ENCODE measurements around the gene ZDHHC4. TPM values are rescaled to one million over a fixed set of nuclear protein-coding genes. Genes with fewer than 3 reads are reported as not detected.

The ZDHHC4 gene
- total and polyA plus RNA-seq, 2 of the 13 experiments (the other 11 are each of a cell fraction or from before 2014, with no cell fraction given), result 83.2 to 188 TPM

DNA sequence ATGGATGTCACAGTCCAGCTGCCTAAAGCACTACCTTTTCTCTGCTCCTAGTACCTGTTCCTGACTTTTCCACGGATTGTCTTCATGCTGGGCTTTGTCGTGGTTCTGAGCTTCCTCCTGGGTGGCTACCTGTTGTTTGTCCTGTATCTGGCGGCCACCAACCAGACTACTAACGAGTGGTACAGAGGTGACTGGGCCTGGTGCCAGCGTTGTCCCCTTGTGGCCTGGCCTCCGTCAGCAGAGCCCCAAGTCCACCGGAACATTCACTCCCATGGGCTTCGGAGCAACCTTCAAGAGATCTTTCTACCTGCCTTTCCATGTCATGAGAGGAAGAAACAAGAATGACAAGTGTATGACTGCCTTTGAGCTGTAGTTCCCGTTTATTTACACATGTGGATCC lies 11.3 kb downstream of the ZDHHC4 start (continued):
- TF ChIP-seq SALL1 (CRISPR knock-in tag; IDR thresholded peaks at IDR 0.05) (peak; percentile 67; the same call in 1 of the 2 replicates), FOXA3 (CRISPR knock-in tag; IDR thresholded peaks at IDR 0.05) (0 out of 2 replicates have a peak, but pooled peaks have one; percentile 4), GATAD2A (CRISPR knock-in tag; IDR thresholded peaks at IDR 0.05) (peak; percentile 40; the same call in 1 of the 2 replicates), ZFY (CRISPR knock-in tag; IDR thresholded peaks at IDR 0.05) (peak; percentile 15; the same call in 1 of the 2 replicates), ZNF713 (CRISPR knock-in tag; IDR thresholded peaks at IDR 0.05) (0 out of 2 replicates have a peak, but pooled peaks have one; percentile 29), PPARG (CRISPR knock-in tag; conservative IDR thresholded peaks at IDR 0.05) (0 out of 2 replicates have a peak, but pooled peaks have one; percentile 14), MXI1 (IDR thresholded peaks at IDR 0.05; ENCODE audit: borderline replicate concordance, low read depth, low read length) (peak; percentile 33; the same call in 1 of the 3 replicates), SMAD3 (CRISPR knock-in tag; IDR thresholded peaks at IDR 0.05) (no peak), RXRB (CRISPR knock-in tag; IDR thresholded peaks at IDR 0.05; ENCODE audit: borderline replicate concordance) (peak; percentile 39; the same call in 1 of the 2 replicates), CAMTA2 (CRISPR knock-in tag; IDR thresholded peaks at IDR 0.05; ENCODE audit: borderline replicate concordance) (no peak), NR2C2 (CRISPR knock-in tag; IDR thresholded peaks at IDR 0.05; ENCODE audit: borderline replicate concordance) (no peak), HNF4A (CRISPR knock-in tag; IDR thresholded peaks at IDR 0.05) (peak; percentile 51; the same call in 1 of the 2 replicates), MEF2D (CRISPR knock-in tag; IDR thresholded peaks at IDR 0.05) (peak; percentile 27; the same call in 1 of the 2 replicates)
- TF ChIP-seq, protein P1, sequence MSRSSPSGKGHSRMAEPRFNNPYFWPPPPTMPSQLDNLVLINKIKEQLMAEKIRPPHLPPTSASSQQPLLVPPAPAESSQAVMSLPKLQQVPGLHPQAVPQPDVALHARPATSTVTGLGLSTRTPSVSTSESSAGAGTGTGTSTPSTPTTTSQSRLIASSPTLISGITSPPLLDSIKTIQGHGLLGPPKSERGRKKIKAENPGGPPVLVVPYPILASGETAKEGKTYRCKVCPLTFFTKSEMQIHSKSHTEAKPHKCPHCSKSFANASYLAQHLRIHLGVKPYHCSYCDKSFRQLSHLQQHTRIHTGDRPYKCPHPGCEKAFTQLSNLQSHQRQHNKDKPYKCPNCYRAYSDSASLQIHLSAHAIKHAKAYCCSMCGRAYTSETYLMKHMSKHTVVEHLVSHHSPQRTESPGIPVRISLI (CRISPR knock-in tag; IDR thresholded peaks at IDR 0.05; ENCODE audit: borderline replicate concordance), result no peak
- TF ChIP-seq, protein P2, sequence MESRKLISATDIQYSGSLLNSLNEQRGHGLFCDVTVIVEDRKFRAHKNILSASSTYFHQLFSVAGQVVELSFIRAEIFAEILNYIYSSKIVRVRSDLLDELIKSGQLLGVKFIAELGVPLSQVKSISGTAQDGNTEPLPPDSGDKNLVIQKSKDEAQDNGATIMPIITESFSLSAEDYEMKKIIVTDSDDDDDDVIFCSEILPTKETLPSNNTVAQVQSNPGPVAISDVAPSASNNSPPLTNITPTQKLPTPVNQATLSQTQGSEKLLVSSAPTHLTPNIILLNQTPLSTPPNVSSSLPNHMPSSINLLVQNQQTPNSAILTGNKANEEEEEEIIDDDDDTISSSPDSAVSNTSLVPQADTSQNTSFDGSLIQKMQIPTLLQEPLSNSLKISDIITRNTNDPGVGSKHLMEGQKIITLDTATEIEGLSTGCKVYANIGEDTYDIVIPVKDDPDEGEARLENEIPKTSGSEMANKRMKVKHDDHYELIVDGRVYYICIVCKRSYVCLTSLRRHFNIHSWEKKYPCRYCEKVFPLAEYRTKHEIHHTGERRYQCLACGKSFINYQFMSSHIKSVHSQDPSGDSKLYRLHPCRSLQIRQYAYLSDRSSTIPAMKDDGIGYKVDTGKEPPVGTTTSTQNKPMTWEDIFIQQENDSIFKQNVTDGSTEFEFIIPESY (CRISPR knock-in tag; IDR thresholded peaks at IDR 0.05), result peak; percentile 69
- TF ChIP-seq, protein P3, sequence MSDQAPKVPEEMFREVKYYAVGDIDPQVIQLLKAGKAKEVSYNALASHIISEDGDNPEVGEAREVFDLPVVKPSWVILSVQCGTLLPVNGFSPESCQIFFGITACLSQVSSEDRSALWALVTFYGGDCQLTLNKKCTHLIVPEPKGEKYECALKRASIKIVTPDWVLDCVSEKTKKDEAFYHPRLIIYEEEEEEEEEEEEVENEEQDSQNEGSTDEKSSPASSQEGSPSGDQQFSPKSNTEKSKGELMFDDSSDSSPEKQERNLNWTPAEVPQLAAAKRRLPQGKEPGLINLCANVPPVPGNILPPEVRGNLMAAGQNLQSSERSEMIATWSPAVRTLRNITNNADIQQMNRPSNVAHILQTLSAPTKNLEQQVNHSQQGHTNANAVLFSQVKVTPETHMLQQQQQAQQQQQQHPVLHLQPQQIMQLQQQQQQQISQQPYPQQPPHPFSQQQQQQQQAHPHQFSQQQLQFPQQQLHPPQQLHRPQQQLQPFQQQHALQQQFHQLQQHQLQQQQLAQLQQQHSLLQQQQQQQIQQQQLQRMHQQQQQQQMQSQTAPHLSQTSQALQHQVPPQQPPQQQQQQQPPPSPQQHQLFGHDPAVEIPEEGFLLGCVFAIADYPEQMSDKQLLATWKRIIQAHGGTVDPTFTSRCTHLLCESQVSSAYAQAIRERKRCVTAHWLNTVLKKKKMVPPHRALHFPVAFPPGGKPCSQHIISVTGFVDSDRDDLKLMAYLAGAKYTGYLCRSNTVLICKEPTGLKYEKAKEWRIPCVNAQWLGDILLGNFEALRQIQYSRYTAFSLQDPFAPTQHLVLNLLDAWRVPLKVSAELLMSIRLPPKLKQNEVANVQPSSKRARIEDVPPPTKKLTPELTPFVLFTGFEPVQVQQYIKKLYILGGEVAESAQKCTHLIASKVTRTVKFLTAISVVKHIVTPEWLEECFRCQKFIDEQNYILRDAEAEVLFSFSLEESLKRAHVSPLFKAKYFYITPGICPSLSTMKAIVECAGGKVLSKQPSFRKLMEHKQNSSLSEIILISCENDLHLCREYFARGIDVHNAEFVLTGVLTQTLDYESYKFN (CRISPR knock-in tag; conservative IDR thresholded peaks at IDR 0.05), result peak; percentile 50
- TF ChIP-seq, protein P4, sequence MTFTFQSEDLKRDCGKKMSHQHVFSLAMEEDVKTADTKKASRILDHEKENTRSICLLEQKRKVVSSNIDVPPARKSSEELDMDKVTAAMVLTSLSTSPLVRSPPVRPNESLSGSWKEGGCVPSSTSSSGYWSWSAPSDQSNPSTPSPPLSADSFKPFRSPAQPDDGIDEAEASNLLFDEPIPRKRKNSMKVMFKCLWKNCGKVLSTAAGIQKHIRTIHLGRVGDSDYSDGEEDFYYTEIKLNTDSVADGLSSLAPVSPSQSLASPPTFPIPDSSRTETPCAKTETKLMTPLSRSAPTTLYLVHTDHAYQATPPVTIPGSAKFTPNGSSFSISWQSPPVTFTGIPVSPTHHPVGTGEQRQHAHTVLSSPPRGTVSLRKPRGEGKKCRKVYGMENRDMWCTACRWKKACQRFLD (CRISPR knock-in tag; IDR thresholded peaks at IDR 0.05; ENCODE audit: borderline replicate concordance), result no peak
- TF ChIP-seq, protein P5, sequence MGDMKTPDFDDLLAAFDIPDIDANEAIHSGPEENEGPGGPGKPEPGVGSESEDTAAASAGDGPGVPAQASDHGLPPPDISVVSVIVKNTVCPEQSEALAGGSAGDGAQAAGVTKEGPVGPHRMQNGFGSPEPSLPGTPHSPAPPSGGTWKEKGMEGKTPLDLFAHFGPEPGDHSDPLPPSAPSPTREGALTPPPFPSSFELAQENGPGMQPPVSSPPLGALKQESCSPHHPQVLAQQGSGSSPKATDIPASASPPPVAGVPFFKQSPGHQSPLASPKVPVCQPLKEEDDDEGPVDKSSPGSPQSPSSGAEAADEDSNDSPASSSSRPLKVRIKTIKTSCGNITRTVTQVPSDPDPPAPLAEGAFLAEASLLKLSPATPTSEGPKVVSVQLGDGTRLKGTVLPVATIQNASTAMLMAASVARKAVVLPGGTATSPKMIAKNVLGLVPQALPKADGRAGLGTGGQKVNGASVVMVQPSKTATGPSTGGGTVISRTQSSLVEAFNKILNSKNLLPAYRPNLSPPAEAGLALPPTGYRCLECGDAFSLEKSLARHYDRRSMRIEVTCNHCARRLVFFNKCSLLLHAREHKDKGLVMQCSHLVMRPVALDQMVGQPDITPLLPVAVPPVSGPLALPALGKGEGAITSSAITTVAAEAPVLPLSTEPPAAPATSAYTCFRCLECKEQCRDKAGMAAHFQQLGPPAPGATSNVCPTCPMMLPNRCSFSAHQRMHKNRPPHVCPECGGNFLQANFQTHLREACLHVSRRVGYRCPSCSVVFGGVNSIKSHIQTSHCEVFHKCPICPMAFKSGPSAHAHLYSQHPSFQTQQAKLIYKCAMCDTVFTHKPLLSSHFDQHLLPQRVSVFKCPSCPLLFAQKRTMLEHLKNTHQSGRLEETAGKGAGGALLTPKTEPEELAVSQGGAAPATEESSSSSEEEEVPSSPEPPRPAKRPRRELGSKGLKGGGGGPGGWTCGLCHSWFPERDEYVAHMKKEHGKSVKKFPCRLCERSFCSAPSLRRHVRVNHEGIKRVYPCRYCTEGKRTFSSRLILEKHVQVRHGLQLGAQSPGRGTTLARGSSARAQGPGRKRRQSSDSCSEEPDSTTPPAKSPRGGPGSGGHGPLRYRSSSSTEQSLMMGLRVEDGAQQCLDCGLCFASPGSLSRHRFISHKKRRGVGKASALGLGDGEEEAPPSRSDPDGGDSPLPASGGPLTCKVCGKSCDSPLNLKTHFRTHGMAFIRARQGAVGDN (CRISPR knock-in tag; IDR thresholded peaks at IDR 0.05), result peak; percentile 84
